ENCODE data around the gene MXRA8.
"Not testable (repeated sequence)": the region's sequence is repeated elsewhere in the genome, so short reads cannot be mapped to it uniquely, and the experiment has no call there.

Gene MXRA8

GRCh38 chr1:1358433-1359271, at the start of gene MXRA8:
MXRA8 (minus strand) TSS chr1:1358555; CDS start chr1:1358504, 51 bp downstream.
- Mint-ChIP-seq H3K4me1 (peaks cover 12% of the 10 kb centered on the region), H3K9me3 (no peaks in the 10 kb centered on the region), H3K27ac (no peak within 1 kb of the TSS), H3K4me3 (no peak within 1 kb of the TSS), H3K36me3 (no peaks in the 10 kb centered on the region), H3K27me3 (peaks cover 13% of the 10 kb centered on the region)
- ATAC-seq (ENCODE audit: low read depth) (no peak), DNase-seq (ENCODE audit: low spot score in 2 of 2) (no peak)

GRCh38 chr1:1407636-1408318, 49.4 kb upstream of the MXRA8 start:
- peak; percentile 33 for ATAC-seq (ENCODE audit: low read depth)
- no peak for DNase-seq (ENCODE audit: low spot score in 2 of 2)

GRCh38 chr1:1406821-1407635, 48.7 kb upstream of the MXRA8 start, which contains the start of gene MRPL20:
MRPL20 (minus strand) TSS chr1:1407293; CDS start chr1:1407217, 76 bp downstream.
- ATAC-seq (ENCODE audit: low read depth) (peak; percentile 95), DNase-seq (ENCODE audit: low spot score in 2 of 2) (peak; percentile 88 to 90)
- no peaks in the 10 kb centered on the region for H3K9me3 Mint-ChIP-seq
- no peaks in the 10 kb centered on the region for H3K27me3 Mint-ChIP-seq
- H3K4me1 Mint-ChIP-seq, result peaks cover 21% of the 10 kb centered on the region
- H3K27ac Mint-ChIP-seq, result peak within 1 kb of the TSS; percentile 97
- H3K36me3 Mint-ChIP-seq, result peaks cover 15% of the 10 kb centered on the region
- peak within 1 kb of the TSS; percentile 92 for H3K4me3 Mint-ChIP-seq

More at GRCh38 chr1:1407636-1408318, 49.4 kb upstream of the MXRA8 start:
- peak overlapping the region; percentile 97 for H3K27ac Mint-ChIP-seq
- H3K27me3 Mint-ChIP-seq, result no peaks in the 10 kb centered on the region
- peaks cover 13% of the 10 kb centered on the region for H3K36me3 Mint-ChIP-seq
- H3K4me1 Mint-ChIP-seq, result peaks cover 16% of the 10 kb centered on the region
- peaks cover 2% of the 10 kb centered on the region for H3K9me3 Mint-ChIP-seq
- peak overlapping the region; percentile 82 for H3K4me3 Mint-ChIP-seq

GRCh38 chr1:1406101-1406820, 47.9 kb upstream of the MXRA8 start:
- Mint-ChIP-seq H3K4me1 (peaks cover 21% of the 10 kb centered on the region), H3K9me3 (no peaks in the 10 kb centered on the region), H3K27ac (peak overlapping the region; percentile 97), H3K36me3 (peaks cover 16% of the 10 kb centered on the region), H3K27me3 (no peaks in the 10 kb centered on the region), H3K4me3 (peak overlapping the region; percentile 92)
- ATAC-seq (ENCODE audit: low read depth), result no peak
- DNase-seq (ENCODE audit: low spot score in 2 of 2), result no peak

GRCh38 chr1:1403653-1404052, 45.3 kb upstream of the MXRA8 start:
- Mint-ChIP-seq H3K36me3 (peaks cover 16% of the 10 kb centered on the region), H3K4me1 (peaks cover 36% of the 10 kb centered on the region), H3K9me3 (no peaks in the 10 kb centered on the region), H3K4me3 (no peak overlapping the region), H3K27me3 (no peaks in the 10 kb centered on the region), H3K27ac (peak overlapping the region; percentile 78)
- DNase-seq (ENCODE audit: low spot score in 2 of 2), result no peak
- no peak for ATAC-seq (ENCODE audit: low read depth)

GRCh38 chr1:1402901-1403392, 44.6 kb upstream of the MXRA8 start:
- not testable (repeated sequence) for H3K4me3 Mint-ChIP-seq; H3K27me3 Mint-ChIP-seq; H3K27ac Mint-ChIP-seq; H3K9me3 Mint-ChIP-seq; DNase-seq (ENCODE audit: low spot score in 2 of 2); ATAC-seq (ENCODE audit: low read depth)
- Mint-ChIP-seq H3K4me1 (peaks cover 35% of the 10 kb centered on the region), H3K36me3 (peaks cover 16% of the 10 kb centered on the region)

GRCh38 chr1:1402072-1402900, 43.9 kb upstream of the MXRA8 start:
- H3K27me3 Mint-ChIP-seq, result no peaks in the 10 kb centered on the region
- no peak overlapping the region for H3K27ac Mint-ChIP-seq
- ATAC-seq (ENCODE audit: low read depth) (no peak), DNase-seq (ENCODE audit: low spot score in 2 of 2) (peak in 1 of 2 donors; percentile 21)
- peaks cover 16% of the 10 kb centered on the region for H3K36me3 Mint-ChIP-seq
- H3K4me3 Mint-ChIP-seq, result no peak overlapping the region
- H3K9me3 Mint-ChIP-seq, result no peaks in the 10 kb centered on the region
- H3K4me1 Mint-ChIP-seq, result peaks cover 35% of the 10 kb centered on the region

- H3K36me3 Mint-ChIP-seq, result peaks cover 16% of the 10 kb centered on the region
- DNase-seq (ENCODE audit: low spot score in 2 of 2) (no peak), ATAC-seq (ENCODE audit: low read depth) (no peak)
- no peak overlapping the region for H3K4me3 Mint-ChIP-seq
- no peaks in the 10 kb centered on the region for H3K27me3 Mint-ChIP-seq
- peaks cover 35% of the 10 kb centered on the region for H3K4me1 Mint-ChIP-seq
- no peaks in the 10 kb centered on the region for H3K9me3 Mint-ChIP-seq
- no peak overlapping the region for H3K27ac Mint-ChIP-seq
Measured at GRCh38 chr1:1401457-1402010, 43.2 kb upstream of the MXRA8 start.

GRCh38 chr1:1400576-1401456, 42.5 kb upstream of the MXRA8 start:
- DNase-seq (ENCODE audit: low spot score in 2 of 2) (no peak), ATAC-seq (ENCODE audit: low read depth) (no peak)
- no peaks in the 10 kb centered on the region for H3K9me3 Mint-ChIP-seq
- H3K27ac Mint-ChIP-seq, result no peak overlapping the region
- H3K4me1 Mint-ChIP-seq, result peaks cover 32% of the 10 kb centered on the region
- H3K4me3 Mint-ChIP-seq, result peak overlapping the region; percentile 92
- peaks cover 14% of the 10 kb centered on the region for H3K36me3 Mint-ChIP-seq
- H3K27me3 Mint-ChIP-seq, result no peaks in the 10 kb centered on the region

- H3K4me3 Mint-ChIP-seq, result peak overlapping the region; percentile 92
- no peaks in the 10 kb centered on the region for H3K27me3 Mint-ChIP-seq
- no peak for DNase-seq (ENCODE audit: low spot score in 2 of 2)
- H3K36me3 Mint-ChIP-seq, result peaks cover 15% of the 10 kb centered on the region
- H3K9me3 Mint-ChIP-seq, result no peaks in the 10 kb centered on the region
- peak overlapping the region; percentile 90 for H3K27ac Mint-ChIP-seq
- no peak for ATAC-seq (ENCODE audit: low read depth)
- peaks cover 33% of the 10 kb centered on the region for H3K4me1 Mint-ChIP-seq
Measured at GRCh38 chr1:1399872-1400575, 41.7 kb upstream of the MXRA8 start.

GRCh38 chr1:1399187-1399871, 41.0 kb upstream of the MXRA8 start, which contains the start of gene CCNL2:
CCNL2 (minus strand) TSS chr1:1399335; CDS start chr1:1399306, 29 bp downstream.
- H3K9me3 Mint-ChIP-seq, result no peaks in the 10 kb centered on the region
- DNase-seq (ENCODE audit: low spot score in 2 of 2) (peak; percentile 98 to 99), ATAC-seq (ENCODE audit: low read depth) (peak; percentile 93)
- H3K36me3 Mint-ChIP-seq, result peaks cover 12% of the 10 kb centered on the region
- peak within 1 kb of the TSS; percentile 90 for H3K27ac Mint-ChIP-seq
- no peaks in the 10 kb centered on the region for H3K27me3 Mint-ChIP-seq
- peak within 1 kb of the TSS; percentile 92 for H3K4me3 Mint-ChIP-seq
- peaks cover 33% of the 10 kb centered on the region for H3K4me1 Mint-ChIP-seq
